ENCODE results near the gene UQCC2.

Gene UQCC2

DNA sequence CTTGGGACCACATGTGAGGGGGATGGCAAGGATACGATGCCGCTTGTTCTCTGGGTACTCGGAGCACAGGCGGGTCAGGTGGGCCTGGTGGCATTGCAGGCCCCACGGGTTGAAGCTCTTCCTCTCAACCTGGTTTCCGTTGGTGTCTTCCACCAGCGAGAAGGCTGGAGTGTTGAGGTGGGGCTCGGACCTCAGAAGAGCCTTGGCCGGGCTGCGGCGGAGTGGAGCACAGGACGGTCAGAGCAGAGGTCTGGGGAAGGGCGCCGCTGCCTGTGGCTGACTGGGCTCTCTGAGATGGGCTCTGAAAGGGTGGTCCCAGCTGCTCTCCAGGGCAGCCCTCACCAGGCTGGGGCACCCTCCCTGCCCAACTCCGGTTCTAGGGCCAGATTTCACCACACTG is 15.2 kb upstream of the UQCC2 start:
- no peak overlapping the region for H3K27ac ChIP-seq (ENCODE audit: low read length, poor library complexity, severe bottlenecking)
- H2BK15ac ChIP-seq (ENCODE audit: low read depth, poor library complexity, severe bottlenecking) = no peak overlapping the region
- DNase-seq = no peak
- no peak overlapping the region for H2BK12ac ChIP-seq (ENCODE audit: low read length in 2 of 2)
- no peak overlapping the region for H2BK5ac ChIP-seq (ENCODE audit: low read depth, low read length, poor library complexity, severe bottlenecking)
- H3K18ac ChIP-seq (ENCODE audit: low read depth in 1 of 2, low read length in 2 of 2) = no peak overlapping the region
- no peaks in the 10 kb centered on the region for H3K9me3 ChIP-seq (ENCODE audit: control insufficient read depth, low read length)
- peaks cover 7% of the 10 kb centered on the region for H3K4me1 ChIP-seq (ENCODE audit: control insufficient read depth, insufficient read depth, low read depth, low read length)
- no peak overlapping the region for H3K4me2 ChIP-seq (ENCODE audit: low read length, poor library complexity, severe bottlenecking)
- peak overlapping the region in 1 of 2 experiments; percentile 66 for H3K14ac ChIP-seq (ENCODE audit: low read length in 2 of 2)
- H3K23ac ChIP-seq (ENCODE audit: low read length in 2 of 2) = no peak overlapping the region
- no peak overlapping the region for H3K4me3 ChIP-seq (ENCODE audit: insufficient read depth in 1 of 2, low read depth in 1 of 2, low read length in 2 of 2)
- H3K36me3 ChIP-seq (ENCODE audit: control insufficient read depth in 1 of 2, insufficient read depth in 2 of 2, low read depth in 1 of 2, low read length in 2 of 2) = peaks cover 0 to 42% of the 10 kb centered on the region in 2 experiments
- no peak overlapping the region for H2AFZ ChIP-seq (ENCODE audit: low read depth, low read length)
- no peak overlapping the region for H3K4ac ChIP-seq (ENCODE audit: low read depth in 1 of 2, low read length in 2 of 2)
- H2BK120ac ChIP-seq (ENCODE audit: low read depth, low read length) = no peak overlapping the region
- H4K8ac ChIP-seq (ENCODE audit: low read length) = no peak overlapping the region
- no peak overlapping the region for H3K9ac ChIP-seq (ENCODE audit: low read length)
- no peaks in the 10 kb centered on the region for H3K79me1 ChIP-seq (replicated peaks; ENCODE audit: low read length, poor library complexity, severe bottlenecking)
- peaks cover 3 to 88% of the 10 kb centered on the region in 2 experiments for H3K27me3 ChIP-seq (ENCODE audit: control insufficient read depth in 1 of 2, insufficient read depth in 1 of 2, low read length in 2 of 2)
- 95% methylated on average over 14 of the region's 15 CpGs for WGBS
- no peak overlapping the region for H4K91ac ChIP-seq (ENCODE audit: low read length)
- H2AK5ac ChIP-seq (ENCODE audit: low read length, severe bottlenecking) = no peak overlapping the region

DNA sequence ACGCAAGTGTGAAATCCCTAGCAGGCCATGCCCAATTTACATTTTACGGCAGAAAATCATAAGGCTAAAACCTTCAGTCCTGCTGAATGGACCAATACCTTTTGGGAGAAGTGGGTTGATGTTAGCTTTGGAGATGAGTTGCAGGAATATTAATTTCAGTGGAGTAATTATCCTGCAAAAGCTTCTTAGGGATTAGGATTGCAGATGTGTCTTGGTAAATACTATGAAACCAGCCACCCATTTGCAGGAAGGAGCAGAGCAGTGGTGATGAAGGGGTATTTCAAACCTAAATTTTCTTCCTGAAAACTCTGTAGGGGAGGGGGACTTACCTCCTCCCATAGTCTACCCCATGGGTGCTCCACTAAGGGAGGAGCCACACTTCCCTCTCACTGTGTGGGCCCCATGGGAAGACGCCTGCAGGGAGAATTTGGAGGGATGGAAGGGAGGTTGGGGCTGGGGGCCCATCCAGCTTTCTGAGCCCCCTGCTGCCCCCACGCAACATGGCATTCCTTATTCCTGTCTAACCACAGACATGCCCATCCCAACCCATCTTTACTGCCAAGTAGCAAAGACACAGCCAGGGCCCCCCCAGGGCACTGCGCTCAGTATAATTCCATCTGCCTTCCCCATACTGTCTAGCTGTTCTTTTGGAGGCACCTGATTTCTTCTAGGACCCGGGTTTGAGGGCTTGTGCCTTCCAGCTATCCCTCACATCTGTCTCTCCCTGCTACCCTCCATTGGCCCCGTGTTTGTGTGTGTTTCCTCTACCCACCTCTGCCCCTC is 14.6 kb upstream of the UQCC2 start:
- Histone ChIP-seq H3K18ac (ENCODE audit: low read depth in 1 of 2, low read length in 2 of 2) (no peak overlapping the region), H3K36me3 (ENCODE audit: control insufficient read depth in 1 of 2, insufficient read depth in 2 of 2, low read depth in 1 of 2, low read length in 2 of 2) (peaks cover 0 to 37% of the 10 kb centered on the region in 2 experiments), H3K27ac (ENCODE audit: low read length, poor library complexity, severe bottlenecking) (no peak overlapping the region), H2AK5ac (ENCODE audit: low read length, severe bottlenecking) (no peak overlapping the region), H3K4me2 (ENCODE audit: low read length, poor library complexity, severe bottlenecking) (no peak overlapping the region), H3K9me3 (ENCODE audit: control insufficient read depth, low read length) (no peaks in the 10 kb centered on the region), H3K27me3 (ENCODE audit: control insufficient read depth in 1 of 2, insufficient read depth in 1 of 2, low read length in 2 of 2) (peaks cover 3 to 89% of the 10 kb centered on the region in 2 experiments), H2BK120ac (ENCODE audit: low read depth, low read length) (no peak overlapping the region), H2AFZ (ENCODE audit: low read depth, low read length) (no peak overlapping the region), H3K9ac (ENCODE audit: low read length) (no peak overlapping the region), H4K8ac (ENCODE audit: low read length) (no peak overlapping the region), H3K4ac (ENCODE audit: low read depth in 1 of 2, low read length in 2 of 2) (no peak overlapping the region), H4K91ac (ENCODE audit: low read length) (no peak overlapping the region), H3K79me1 (replicated peaks; ENCODE audit: low read length, poor library complexity, severe bottlenecking) (no peaks in the 10 kb centered on the region), H3K4me3 (ENCODE audit: insufficient read depth in 1 of 2, low read depth in 1 of 2, low read length in 2 of 2) (no peak overlapping the region), H2BK5ac (ENCODE audit: low read depth, low read length, poor library complexity, severe bottlenecking) (no peak overlapping the region), H2BK12ac (ENCODE audit: low read length in 2 of 2) (no peak overlapping the region), H2BK15ac (ENCODE audit: low read depth, poor library complexity, severe bottlenecking) (no peak overlapping the region), H3K4me1 (ENCODE audit: control insufficient read depth, insufficient read depth, low read depth, low read length) (peaks cover 4% of the 10 kb centered on the region), H3K14ac (ENCODE audit: low read length in 2 of 2) (peak overlapping the region in 1 of 2 experiments; percentile 66), H3K23ac (ENCODE audit: low read length in 2 of 2) (no peak overlapping the region)
- 92% methylated on average over 6 of the region's 7 CpGs for WGBS
- DNase-seq = no peak

DNA sequence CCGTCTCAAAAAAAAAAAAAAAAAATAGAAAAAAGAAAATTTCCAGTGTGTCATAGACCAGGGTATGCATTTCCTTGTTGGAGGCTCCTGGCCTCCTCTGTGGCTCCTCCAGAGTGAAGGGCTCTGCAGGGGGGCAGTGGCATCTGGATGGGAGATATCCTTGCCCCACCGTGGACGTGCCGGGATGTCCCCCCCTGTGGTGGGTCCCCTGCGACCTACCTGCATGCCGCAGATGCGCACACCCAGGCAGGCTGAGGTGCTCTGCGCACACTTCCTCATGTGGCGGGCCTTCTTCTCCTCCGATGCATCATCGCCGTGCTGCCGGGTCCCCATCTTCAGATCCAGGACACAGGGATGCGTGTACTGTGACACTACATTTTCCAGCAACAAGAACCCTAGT is 13.7 kb upstream of the UQCC2 start:
- peaks cover 3 to 88% of the 10 kb centered on the region in 2 experiments for H3K27me3 ChIP-seq (ENCODE audit: control insufficient read depth in 1 of 2, insufficient read depth in 1 of 2, low read length in 2 of 2)
- DNase-seq = no peak
- no peak overlapping the region for H2BK120ac ChIP-seq (ENCODE audit: low read depth, low read length)
- H2BK15ac ChIP-seq (ENCODE audit: low read depth, poor library complexity, severe bottlenecking) = no peak overlapping the region
- no peaks in the 10 kb centered on the region for H3K9me3 ChIP-seq (ENCODE audit: control insufficient read depth, low read length)
- no peak overlapping the region for H3K4me2 ChIP-seq (ENCODE audit: low read length, poor library complexity, severe bottlenecking)
- WGBS = 94% methylated on average over 14 of the region's 14 CpGs
- H3K27ac ChIP-seq (ENCODE audit: low read length, poor library complexity, severe bottlenecking) = no peak overlapping the region
- H3K4ac ChIP-seq (ENCODE audit: low read depth in 1 of 2, low read length in 2 of 2) = no peak overlapping the region
- no peak overlapping the region for H4K91ac ChIP-seq (ENCODE audit: low read length)
- peaks cover 0 to 28% of the 10 kb centered on the region in 2 experiments for H3K36me3 ChIP-seq (ENCODE audit: control insufficient read depth in 1 of 2, insufficient read depth in 2 of 2, low read depth in 1 of 2, low read length in 2 of 2)
- H3K4me3 ChIP-seq (ENCODE audit: insufficient read depth in 1 of 2, low read depth in 1 of 2, low read length in 2 of 2) = no peak overlapping the region
- no peak overlapping the region for H2BK5ac ChIP-seq (ENCODE audit: low read depth, low read length, poor library complexity, severe bottlenecking)
- no peak overlapping the region for H3K14ac ChIP-seq (ENCODE audit: low read length in 2 of 2)
- no peaks in the 10 kb centered on the region for H3K79me1 ChIP-seq (replicated peaks; ENCODE audit: low read length, poor library complexity, severe bottlenecking)
- no peak overlapping the region for H2AFZ ChIP-seq (ENCODE audit: low read depth, low read length)
- no peak overlapping the region for H3K23ac ChIP-seq (ENCODE audit: low read length in 2 of 2)
- no peak overlapping the region for H3K18ac ChIP-seq (ENCODE audit: low read depth in 1 of 2, low read length in 2 of 2)
- no peak overlapping the region for H2BK12ac ChIP-seq (ENCODE audit: low read length in 2 of 2)
- peaks cover 4% of the 10 kb centered on the region for H3K4me1 ChIP-seq (ENCODE audit: control insufficient read depth, insufficient read depth, low read depth, low read length)
- H4K8ac ChIP-seq (ENCODE audit: low read length) = no peak overlapping the region
- no peak overlapping the region for H2AK5ac ChIP-seq (ENCODE audit: low read length, severe bottlenecking)
- H3K9ac ChIP-seq (ENCODE audit: low read length) = no peak overlapping the region

DNA sequence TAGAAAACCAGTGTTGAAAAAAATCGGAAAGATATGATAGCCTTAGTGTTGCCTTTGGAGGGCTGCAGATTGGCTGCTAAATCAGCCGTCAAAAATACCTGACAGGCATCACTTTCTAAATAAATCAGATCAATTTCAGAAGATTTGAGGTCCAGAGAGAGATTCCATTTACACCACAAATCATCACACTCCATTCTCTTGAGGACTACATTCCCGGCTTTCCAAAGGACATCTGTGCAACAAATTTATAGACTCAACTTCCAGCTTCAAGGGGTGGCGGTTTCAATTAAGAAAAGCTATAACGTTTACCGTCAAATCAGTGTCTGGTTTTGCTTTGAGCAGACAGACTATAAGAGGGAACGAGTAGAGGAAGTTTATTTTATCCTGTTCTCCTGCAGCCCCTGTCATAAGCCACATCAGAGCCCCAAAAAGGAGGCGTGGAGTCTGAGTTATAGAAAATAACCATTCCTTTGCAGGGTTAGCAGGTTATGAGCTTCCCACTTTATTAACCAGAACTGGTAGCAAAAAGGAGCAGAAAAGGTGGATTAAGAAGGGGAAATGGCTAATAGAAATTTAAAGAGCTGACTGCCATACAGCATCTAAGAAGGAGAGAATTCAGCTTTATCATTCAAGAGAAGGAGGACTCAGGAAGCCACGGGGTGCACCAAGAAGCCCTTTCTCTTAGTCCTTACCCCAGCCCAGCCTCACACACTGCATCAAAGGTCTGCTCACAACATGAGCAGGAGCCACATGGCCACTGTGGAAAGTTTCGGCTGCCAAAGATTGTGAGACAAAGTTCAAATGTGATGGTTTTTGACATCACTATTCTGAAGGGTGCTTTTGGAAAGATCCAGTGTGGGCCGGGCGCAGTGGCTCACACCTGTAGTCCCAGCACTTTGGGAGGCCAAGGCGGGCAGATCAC is 12.9 kb upstream of the UQCC2 start:
- no peak overlapping the region for H3K4me3 ChIP-seq (ENCODE audit: insufficient read depth in 1 of 2, low read depth in 1 of 2, low read length in 2 of 2)
- no peak overlapping the region for H2AFZ ChIP-seq (ENCODE audit: low read depth, low read length)
- no peak overlapping the region for H2BK120ac ChIP-seq (ENCODE audit: low read depth, low read length)
- peaks cover 4% of the 10 kb centered on the region for H3K4me1 ChIP-seq (ENCODE audit: control insufficient read depth, insufficient read depth, low read depth, low read length)
- no peak overlapping the region for H3K23ac ChIP-seq (ENCODE audit: low read length in 2 of 2)
- WGBS = 61% methylated on average over 10 of the region's 13 CpGs
- peaks cover 0 to 25% of the 10 kb centered on the region in 2 experiments for H3K36me3 ChIP-seq (ENCODE audit: control insufficient read depth in 1 of 2, insufficient read depth in 2 of 2, low read depth in 1 of 2, low read length in 2 of 2)
- DNase-seq = no peak
- H3K27me3 ChIP-seq (ENCODE audit: control insufficient read depth in 1 of 2, insufficient read depth in 1 of 2, low read length in 2 of 2) = peaks cover 5 to 87% of the 10 kb centered on the region in 2 experiments
- no peak overlapping the region for H2AK5ac ChIP-seq (ENCODE audit: low read length, severe bottlenecking)
- H3K18ac ChIP-seq (ENCODE audit: low read depth in 1 of 2, low read length in 2 of 2) = no peak overlapping the region
- H4K8ac ChIP-seq (ENCODE audit: low read length) = no peak overlapping the region
- H3K9me3 ChIP-seq (ENCODE audit: control insufficient read depth, low read length) = no peaks in the 10 kb centered on the region
- no peaks in the 10 kb centered on the region for H3K79me1 ChIP-seq (replicated peaks; ENCODE audit: low read length, poor library complexity, severe bottlenecking)
- no peak overlapping the region for H2BK12ac ChIP-seq (ENCODE audit: low read length in 2 of 2)
- no peak overlapping the region for H3K4ac ChIP-seq (ENCODE audit: low read depth in 1 of 2, low read length in 2 of 2)
- no peak overlapping the region for H4K91ac ChIP-seq (ENCODE audit: low read length)
- H2BK5ac ChIP-seq (ENCODE audit: low read depth, low read length, poor library complexity, severe bottlenecking) = no peak overlapping the region
- no peak overlapping the region for H3K9ac ChIP-seq (ENCODE audit: low read length)
- H3K4me2 ChIP-seq (ENCODE audit: low read length, poor library complexity, severe bottlenecking) = no peak overlapping the region
- H3K14ac ChIP-seq (ENCODE audit: low read length in 2 of 2) = no peak overlapping the region
- H3K27ac ChIP-seq (ENCODE audit: low read length, poor library complexity, severe bottlenecking) = no peak overlapping the region
- no peak overlapping the region for H2BK15ac ChIP-seq (ENCODE audit: low read depth, poor library complexity, severe bottlenecking)

Data from mesenchymal stem cell (in vitro differentiated cells and primary cell).